ENCODE measurements around the gene DLGAP1.

GRCh38 chr18:3604235-3604497, 850.9 kb downstream of the DLGAP1 start:
- TF ChIP-seq EZH2 (IDR thresholded peaks at IDR 0.05), result no peak
- TF ChIP-seq CTCF (IDR thresholded peaks at IDR 0.05), result no peak
